SKM-1 (cell line): ENCODE data around the gene KPNA6.

Source experiments
- DNase-seq: peaks from one replicate; lab custom pipeline; 2025; ENCODE audit not compliant: unreplicated experiment; lab: John Stamatoyannopoulos, UW

The KPNA6 gene

DNA sequence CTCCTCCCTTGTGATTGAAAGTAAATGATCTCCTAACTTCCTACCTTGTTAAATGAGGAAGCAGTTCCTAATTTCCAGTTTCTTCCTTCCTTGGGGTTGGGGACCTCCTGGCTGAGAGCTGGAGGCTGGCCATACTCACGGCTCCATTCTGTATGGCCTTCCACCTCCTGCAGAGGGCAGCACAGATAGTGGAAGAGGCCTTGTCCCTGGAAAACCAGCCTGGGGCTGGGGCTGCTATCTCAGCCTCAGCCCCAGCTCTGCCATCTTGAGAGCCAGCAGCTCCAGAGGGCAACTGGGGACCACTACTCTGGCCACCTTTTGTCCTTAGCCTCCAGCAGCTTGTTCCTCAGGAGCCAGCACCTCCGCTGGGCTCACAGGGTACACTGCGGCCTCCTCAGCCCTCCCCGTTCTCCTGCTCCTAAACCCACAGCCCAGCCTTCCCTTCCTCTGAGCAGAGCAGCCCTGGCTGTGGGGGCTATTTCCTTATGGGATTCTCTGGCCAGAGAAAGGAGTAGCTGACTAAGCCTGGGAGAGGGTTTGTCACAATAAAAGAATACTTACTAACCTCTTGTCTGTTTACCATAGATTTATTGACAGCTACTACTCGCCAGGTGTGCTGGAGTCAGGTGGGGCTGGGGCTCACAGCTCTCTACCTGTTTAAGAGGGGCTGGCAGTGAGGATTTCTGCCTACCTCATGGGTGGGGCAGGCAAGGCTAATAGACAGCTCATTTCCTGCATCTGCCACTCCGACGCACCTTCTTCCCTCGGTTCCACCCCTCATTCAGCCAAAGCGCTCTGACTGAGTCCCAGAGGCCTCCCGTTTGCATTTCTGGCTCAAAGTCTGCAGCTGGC, 108.0 kb downstream of the KPNA6 start:
- peak; percentile 68 for DNase-seq

GRCh38 chr1:32216566-32216965, 108.7 kb downstream of the KPNA6 start:
- DNase-seq, result no peak

GRCh38 chr1:32219022-32219421, 111.2 kb downstream of the KPNA6 start:
- no peak for DNase-seq

GRCh38 chr1:32220746-32221580, 113.1 kb downstream of the KPNA6 start:
- no peak for DNase-seq

- DNase-seq, result no peak
Observed at GRCh38 chr1:32221581-32221979, 113.7 kb downstream of the KPNA6 start.

DNA sequence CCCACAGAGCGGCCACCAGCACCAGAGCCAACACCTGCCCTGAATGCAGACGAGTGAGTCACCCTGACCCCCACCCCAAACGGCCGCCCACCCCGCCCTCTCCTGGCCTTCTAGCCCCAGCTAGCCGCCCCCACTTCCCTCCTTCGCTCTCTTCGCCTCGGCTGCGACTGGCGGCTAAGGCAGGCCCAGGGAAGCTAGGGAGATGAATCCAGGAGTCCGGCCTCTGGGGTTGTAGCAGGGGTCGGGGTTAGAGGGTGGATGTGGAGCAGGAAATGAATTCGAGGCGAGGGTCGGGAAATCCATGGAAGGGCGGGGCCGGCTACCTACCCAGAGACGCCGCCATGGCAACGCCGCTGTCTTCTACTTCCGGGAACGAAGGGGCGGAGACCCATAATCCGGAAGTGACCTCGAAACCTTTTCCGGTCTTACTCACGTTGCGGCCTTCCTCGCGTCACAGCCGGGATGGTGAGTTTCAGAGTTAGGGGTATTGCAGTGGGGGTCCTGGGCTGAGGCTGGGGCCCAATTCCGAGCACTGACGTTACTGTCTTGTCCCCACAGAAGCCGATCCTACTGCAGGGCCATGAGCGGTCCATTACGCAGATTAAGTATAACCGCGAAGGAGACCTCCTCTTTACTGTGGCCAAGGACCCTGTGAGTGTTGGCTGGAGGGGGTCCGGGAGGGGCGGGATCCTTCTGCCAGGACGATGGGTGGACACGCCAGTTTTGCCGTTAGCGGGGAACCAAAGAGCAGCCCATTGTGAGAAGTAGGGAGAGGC, 114.3 kb downstream of the KPNA6 start, which contains the start of the genes EIF3I and TMEM234:
EIF3I (plus strand) TSS at position 428 of the 776 bp plus-strand sequence; CDS start at position 463, 35 bp downstream.
TMEM234 (minus strand) TSS at position 374 of the 776 bp plus-strand sequence; CDS start at position 343, 31 bp downstream.
- peak; percentile 88 for DNase-seq

DNA sequence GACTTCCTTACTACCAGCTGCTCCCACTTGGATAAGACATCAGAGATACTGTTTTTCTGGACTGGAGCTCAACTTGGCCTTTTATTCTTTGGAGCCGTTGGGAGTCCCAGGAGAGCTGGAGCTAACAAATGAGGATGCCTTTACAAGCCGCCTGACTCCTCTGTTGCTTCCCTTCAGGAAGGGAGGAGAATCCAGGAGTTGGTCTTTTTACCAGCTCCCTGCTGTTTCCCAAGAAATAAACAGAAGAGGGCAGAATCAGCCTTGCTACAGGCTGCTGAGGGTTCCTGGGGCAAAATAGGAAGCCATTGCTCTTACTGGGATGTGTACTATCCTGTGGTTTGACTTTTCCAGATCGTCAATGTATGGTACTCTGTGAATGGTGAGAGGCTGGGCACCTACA, 115.8 kb downstream of the KPNA6 start:
- DNase-seq, result no peak

GRCh38 chr1:32224285-32224684, 116.4 kb downstream of the KPNA6 start:
- DNase-seq, result no peak
